GM12878 (cell line): ENCODE data around the gene PCCB. TPM values are rescaled to one million over a fixed set of nuclear protein-coding genes. Genes with fewer than 3 reads are reported as not detected.

Experiments
- ATAC-seq: fragments of 200-7000 bp; cut with Tn5 transposase; 3 replicates; pipeline ENCODE4 v1.9.1; 2020; ENCODE audit warnings: mild to moderate bottlenecking, moderate library complexity
- BruUV-seq: library from RNA; stranded (reverse); fragments of 400-500 nt; replicated peaks from 2 replicates; lab custom pipeline; 2021; lab: Mats Ljungman, UMichigan
- CTCF ChIA-PET: fragments of 300-600 bp; sonication (Branson Sonifier 250); formaldehyde crosslinking; extraction: SDS; loops from one replicate; lab custom pipeline; 2021; ENCODE audit warnings: inconsistent platforms; lab: Yijun Ruan, JAX
- POLR2A ChIA-PET: fragments of 350-600 bp; formaldehyde crosslinking; extraction: SDS; loops from one replicate; lab custom pipeline; 2021; ENCODE audit warnings: inconsistent platforms; lab: Charles Lee
- RAD21 ChIA-PET: fragments of 300-600 bp; sonication (Branson Sonifier 250); formaldehyde crosslinking; loops from one replicate; lab custom pipeline; 2023; ENCODE audit warnings: antibody characterized with exemption; ENCODE audit not compliant: unreplicated experiment; lab: Charles Lee
- SMC1A ChIA-PET: fragments of 300-600 bp; sonication (Branson Sonifier 250); formaldehyde crosslinking; loops from one replicate; lab custom pipeline; 2023; ENCODE audit not compliant: unreplicated experiment, uncharacterized antibody; lab: Charles Lee
- DNase-seq: peaks from one replicate; pipeline ENCODE4 v3.0.0-alpha.2; 2011; ENCODE audit warnings: low read depth, low spot score
- FAIRE-seq: peaks from 3 replicates; lab custom pipeline; 2011; peaks lifted over from hg19 to GRCh38; lab: Jason Lieb, UNC
- H2AFZ ChIP-seq: 2 replicates; pipeline ENCODE4 v1.6.0; 2011; ENCODE audit warnings: low read depth, low read length, control low read depth; ENCODE audit not compliant: control insufficient read depth
- H3K27ac ChIP-seq: 2 replicates; pipeline ENCODE4 v1.5.1; 2011; ENCODE audit warnings: control low read depth; ENCODE audit not compliant: control insufficient read depth, insufficient read depth
- H3K27me3 ChIP-seq, 2 experiments: replicated peaks in 1 of 2; 2 replicates each; pipeline versions ENCODE4 v1.6.0 to v1.6.1; 2011; ENCODE audit warnings: low read length in 1 of 2; ENCODE audit not compliant: control insufficient read depth in 2 of 2, insufficient read depth in 2 of 2
- H3K36me3 ChIP-seq, 2 experiments: 2 replicates each; pipeline ENCODE4 v1.5.1; 2011; ENCODE audit warnings: low read length in 1 of 2; ENCODE audit not compliant: control insufficient read depth in 2 of 2, insufficient read depth in 2 of 2
- H3K4me1 ChIP-seq: 2 replicates; pipeline ENCODE4 v1.6.1; 2011; ENCODE audit warnings: mild to moderate bottlenecking, low read length, moderate library complexity, mixed read lengths; ENCODE audit not compliant: control insufficient read depth, insufficient read depth
- H3K4me2 ChIP-seq: 2 replicates; pipeline ENCODE4 v1.6.0; 2011; ENCODE audit warnings: control low read depth; ENCODE audit not compliant: control insufficient read depth, insufficient read depth
- H3K4me3 ChIP-seq: fragments of 200-600 bp; sonication (generic); 2 replicates; pipeline ENCODE4 v1.5.1; 2016
- H3K79me2 ChIP-seq: 2 replicates; pipeline ENCODE4 v1.6.0; 2011; ENCODE audit warnings: low read length; ENCODE audit not compliant: control insufficient read depth, insufficient read depth
- H3K9ac ChIP-seq: 2 replicates; pipeline ENCODE4 v1.8.0; 2011; ENCODE audit warnings: low read length, control low read depth, mixed read lengths; ENCODE audit not compliant: control insufficient read depth, insufficient read depth
- H3K9me3 ChIP-seq: replicated peaks from 3 replicates; pipeline ENCODE4 v1.5.1; 2011; ENCODE audit warnings: mild to moderate bottlenecking, low read length; ENCODE audit not compliant: control insufficient read depth, insufficient read depth
- H4K20me1 ChIP-seq: 2 replicates; pipeline ENCODE4 v1.6.0; 2011; ENCODE audit not compliant: control insufficient read depth, insufficient read depth
- JUND ChIP-seq: IDR thresholded peaks from 2 replicates; pipeline ENCODE4 v1.6.1; 2012; ENCODE audit warnings: low read depth, mild to moderate bottlenecking, low read length, improper control_type of control experiment, moderate library complexity
- ZBTB11 ChIP-seq: fragments of 450-650 bp; formaldehyde crosslinking; IDR thresholded peaks from 2 replicates; pipeline ENCODE4 v1.5.0; 2022; ENCODE audit warnings: mild to moderate bottlenecking, missing genetic modification characterization
- WGBS: methylation state at CpG from one replicate; pipeline ENCODE4 v1.1.6; 2016; ENCODE audit warnings: low lambda C conversion rate; ENCODE audit not compliant: insufficient replicate concordance, insufficient coverage; ENCODE audit errors: missing lambda C conversion rate; 5-methylcytosine and 5-hydroxymethylcytosine counted together
- in situ Hi-C: fragments of 300-500 bp; cut with MboI; formaldehyde crosslinking; loops from 9 replicates; pipeline ENCODE4 v1.14.3; 2018; ENCODE audit warnings: mixed read lengths
- intact Hi-C: fragments of 100-400 bp; cut with micrococcal nuclease; formaldehyde crosslinking; loops from one replicate; pipeline ENCODE4 v1.14.2; 2022; ENCODE audit not compliant: unreplicated experiment
- polyA plus RNA-seq, 11 experiments: library from polyadenylated mRNA; depleted of rRNA in 4 of 11; unstranded in 6 of 11; stranded (reverse) in 5 of 11; fragments of >200 nt; fragmentation: Nextera tagmentation in 4 of 11; fragmentation: Illumina TruSeq in 1 of 11; extraction: Ambion mirVana in 4 of 11; extraction: Trizol in 1 of 11; gene quantifications; 1 replicate in 1 of 11; 2 replicates in 10 of 11; pipeline versions ENCODE4 v1.2.1 to v1.2.3, GENCODE V29; 2011 to 2016; ENCODE audit warnings: inconsistent platforms in 2 of 11, missing spikeins in 2 of 11, low read depth in 1 of 11
- total RNA-seq, 4 experiments: library from RNA; depleted of rRNA in 3 of 4; stranded (reverse); fragments of >200 nt in 3 of 4; fragmentation: Illumina TruSeq in 1 of 4; extraction: Trizol in 1 of 4; gene quantifications; 2 replicates each; pipeline versions ENCODE4 v1.2.1 to v1.2.3, GENCODE V29; 2013 to 2021

The PCCB gene
- total and polyA plus RNA-seq, 10 of the 15 experiments (the other 5 are each of a cell fraction or from before 2014, with no cell fraction given) = 67.2 to 133 (median 86.9) TPM

GRCh38 chr3:136378011-136378410 is 127.9 kb downstream of the PCCB start:
- H4K20me1 ChIP-seq = no peaks in the 10 kb centered on the region
- H3K4me3 ChIP-seq = no peak overlapping the region
- FAIRE-seq = no peak
- H3K36me3 ChIP-seq = peaks cover 0 to 5% of the 10 kb centered on the region in 2 experiments; a peak in 1 of 4 replicates
- BruUV-seq = no TSS peak
- H2AFZ ChIP-seq = no peak overlapping the region
- POLR2A ChIA-PET = no interaction called here
- RAD21 ChIA-PET = no interaction called here
- intact Hi-C loops = no loop called here
- no peak overlapping the region for H3K9ac ChIP-seq
- H3K27ac ChIP-seq = no peak overlapping the region
- CTCF ChIA-PET = interaction anchor here (1.0 to 2.4 kb wide), 4 partner anchors 10 to 375 kb away, joined by 3 to 10 read pairs (median 6); partner anchors contain the start of gene STAG1
- 100% methylated on average over 1 of the region's 1 CpG for WGBS
- H3K4me2 ChIP-seq = no peak overlapping the region
- no peak for DNase-seq
- no peaks in the 10 kb centered on the region for H3K4me1 ChIP-seq
- no peak for ATAC-seq
- SMC1A ChIA-PET = interaction anchor here (1.6 kb wide), 1 partner anchor 20 kb away, joined by 3 read pairs; no protein-coding TSS in a partner anchor
- in situ Hi-C loops = no loop called here
- no peak for TF ChIP-seq JUND
- no peak for TF ChIP-seq ZBTB11 (CRISPR knock-in tag)
- H3K9me3 ChIP-seq = no peaks in the 10 kb centered on the region
- H3K27me3 ChIP-seq = no peaks in the 10 kb centered on the region
- no peaks in the 10 kb centered on the region for H3K79me2 ChIP-seq

Other genes with a start within 250 kb of the PCCB start
- gene MSL2, start 54.0 kb upstream of the PCCB start, total RNA-seq (2014; rRNA removed) = 10.3 and 11.6 TPM in 2 replicates
- gene MSL2, start 54.0 kb upstream of the PCCB start, total RNA-seq (2014; rRNA removed; fragmentation: Illumina TruSeq; extraction: Trizol) = 17.5 and 17.9 TPM in 2 replicates
- 30.7 and 31.7 TPM in 2 replicates for gene MSL2, start 54.0 kb upstream of the PCCB start, total RNA-seq (2021)
- 26.9 and 29.8 TPM in 2 replicates for gene MSL2, start 54.0 kb upstream of the PCCB start, polyA plus RNA-seq (2011; rRNA removed)
- gene MSL2, start 54.0 kb upstream of the PCCB start, polyA plus RNA-seq (2014; fragmentation: Illumina TruSeq; extraction: Trizol) = 21.5 and 32.2 TPM in 2 replicates
- gene MSL2, start 54.0 kb upstream of the PCCB start, polyA plus RNA-seq (2014; fragmentation: Nextera tagmentation; extraction: Ambion mirVana) = 1 to 10 TPM; 3.5 TPM
- gene MSL2, start 54.0 kb upstream of the PCCB start, polyA plus RNA-seq (2014; rRNA removed) = 10.7 and 10.9 TPM in 2 replicates
- gene MSL2, start 54.0 kb upstream of the PCCB start, polyA plus RNA-seq (2016; fragmentation: Nextera tagmentation; extraction: Ambion mirVana) = 1 to 10 TPM; 4.9 to 8.3 TPM